ENCODE results near the gene MYOZ1.

DNA sequence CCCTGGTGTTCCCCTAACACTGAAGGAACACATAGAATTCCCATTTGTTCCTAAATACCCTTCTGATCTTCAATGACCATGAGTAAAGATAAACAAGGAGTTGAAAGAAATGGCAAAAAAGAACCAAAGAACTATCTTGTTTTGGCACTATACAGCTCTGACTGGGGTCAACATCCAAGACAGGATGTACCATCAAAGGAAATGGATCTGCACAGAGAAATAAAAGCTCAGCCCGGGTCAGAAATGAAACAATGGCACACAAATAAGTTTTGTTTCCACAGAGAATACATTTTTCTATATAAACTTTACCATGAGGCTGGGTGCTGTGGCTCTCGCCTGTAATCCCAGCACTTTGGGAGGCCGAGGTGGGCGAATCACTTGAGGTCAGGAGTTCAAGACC is 32.2 kb downstream of the MYOZ1 start:
- TF ChIP-seq EZH2 (IDR thresholded peaks at IDR 0.05; ENCODE audit: insufficient read depth, poor library complexity, severe bottlenecking) (no peak), EZH2phosphoT487 (IDR thresholded peaks at IDR 0.05; ENCODE audit: insufficient read depth, low read depth) (no peak)
